Stimulated activated CD8-positive, alpha-beta memory T cell treated with anti-CD3 and anti-CD28 coated beads, Interleukin-4, amount 100 ng/mL, for 1 hour (primary cell): ENCODE results near the gene FRRS1L.

Experiments used
- DNase-seq, 2 donors: peaks; one replicate each; pipeline ENCODE4 v3.0.0-alpha.2; 2020; ENCODE audit warnings: low read depth in 2 of 2, low spot score in 1 of 2

The FRRS1L gene

DNA sequence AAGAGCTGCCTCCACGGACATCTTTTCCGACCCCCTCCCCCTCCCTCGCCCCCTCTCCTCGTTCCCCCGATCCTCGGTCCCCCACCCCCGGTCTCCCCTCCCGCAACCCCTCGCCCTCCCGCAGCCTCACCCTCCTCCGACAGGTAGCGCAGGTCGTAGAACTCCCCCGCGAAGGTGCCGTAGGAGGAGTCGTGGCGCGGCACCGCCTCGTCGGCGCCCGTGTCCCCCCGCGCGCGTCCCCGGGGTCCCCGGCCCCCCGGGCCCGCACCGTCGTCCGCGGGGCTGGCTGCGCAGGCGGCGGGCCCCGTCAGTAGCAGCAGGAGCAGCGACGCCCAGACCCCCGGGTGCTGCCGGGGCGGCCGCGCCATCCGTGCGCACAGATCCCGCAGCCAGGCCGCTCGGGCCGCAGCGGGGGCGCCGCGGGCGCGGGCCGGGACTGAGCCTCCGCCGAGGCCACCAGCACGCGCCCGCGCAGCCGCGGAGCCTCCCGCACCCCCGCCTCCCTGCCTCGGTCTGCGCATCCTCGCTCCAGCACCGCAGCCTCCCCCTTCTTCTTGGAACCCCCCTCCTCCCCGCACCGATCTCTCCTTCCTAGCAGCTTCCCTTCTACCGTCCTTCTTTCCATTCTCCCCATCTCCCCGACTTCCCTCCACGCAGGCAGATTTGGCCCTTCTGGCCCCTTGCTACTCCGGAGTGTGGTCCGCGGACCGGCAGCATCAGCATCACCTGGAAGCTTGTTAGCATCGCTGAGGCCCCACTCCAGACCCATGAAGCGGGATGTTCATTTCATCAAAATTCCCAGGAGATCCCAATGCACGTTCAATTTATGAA, at the start of gene FRRS1L:
FRRS1L (minus strand) TSS at position 479 of the 831 bp plus-strand sequence; CDS start at position 368, 111 bp downstream.
- DNase-seq: no peak

DNA sequence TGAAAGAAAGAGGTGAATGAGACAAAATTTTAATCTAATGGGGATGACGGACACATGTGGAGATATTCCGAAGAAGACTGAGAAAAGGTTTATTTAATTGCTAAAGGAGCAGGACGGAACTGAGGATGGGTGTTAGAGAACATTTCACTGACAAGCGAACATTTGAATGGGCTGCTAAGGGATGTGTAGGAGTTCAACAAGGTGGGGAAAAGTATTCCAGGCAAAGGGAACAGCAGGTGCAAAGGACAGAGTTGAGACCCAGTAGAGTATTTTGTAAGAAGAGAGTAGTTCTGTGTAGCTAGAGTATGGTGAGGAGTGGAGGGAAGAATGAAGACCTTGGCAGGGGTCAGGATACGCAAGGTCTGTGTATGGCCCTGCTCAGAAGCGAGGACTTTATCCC, 47.4 kb upstream of the FRRS1L start:
- no peak for DNase-seq

DNA sequence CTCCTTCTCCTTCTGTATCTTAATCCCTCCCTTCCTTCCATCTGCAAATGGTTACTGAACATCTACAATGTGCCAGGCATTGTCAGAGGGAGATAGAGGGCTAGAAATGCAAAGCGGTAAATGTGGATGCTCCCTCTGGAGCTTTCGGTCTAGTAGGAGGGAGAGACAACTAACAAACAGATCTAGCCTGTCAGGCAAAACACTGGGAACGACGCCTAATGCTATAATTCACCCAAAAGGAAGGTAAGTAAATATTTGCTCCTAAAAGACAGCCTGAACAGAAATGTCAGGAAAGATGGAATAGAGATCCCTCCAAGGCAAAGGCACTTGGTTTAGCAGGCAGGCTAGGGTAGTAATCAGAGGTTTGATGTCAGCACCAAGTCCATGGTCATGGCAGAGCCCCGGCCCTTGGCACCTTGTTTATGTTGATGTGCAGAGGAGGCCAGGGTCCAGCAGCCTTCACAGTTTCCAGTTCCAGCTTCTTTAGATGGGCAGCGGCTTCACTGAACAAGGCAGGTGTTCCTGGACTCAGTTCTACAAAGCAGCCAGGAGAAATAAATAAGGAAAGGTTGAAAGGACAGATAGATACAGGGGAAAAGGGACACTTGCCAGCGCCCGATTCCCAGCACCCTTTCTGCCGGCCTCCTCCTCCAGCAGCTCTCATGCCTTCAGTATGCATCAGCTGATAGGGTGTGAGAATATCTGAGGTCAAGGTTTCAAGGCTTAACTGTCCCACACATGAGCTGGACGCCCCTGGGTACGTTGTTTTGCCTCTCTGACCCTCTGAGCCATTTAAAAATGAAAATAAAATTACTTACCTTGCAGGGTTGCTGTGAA, 46.5 kb upstream of the FRRS1L start:
- no peak for DNase-seq

DNA sequence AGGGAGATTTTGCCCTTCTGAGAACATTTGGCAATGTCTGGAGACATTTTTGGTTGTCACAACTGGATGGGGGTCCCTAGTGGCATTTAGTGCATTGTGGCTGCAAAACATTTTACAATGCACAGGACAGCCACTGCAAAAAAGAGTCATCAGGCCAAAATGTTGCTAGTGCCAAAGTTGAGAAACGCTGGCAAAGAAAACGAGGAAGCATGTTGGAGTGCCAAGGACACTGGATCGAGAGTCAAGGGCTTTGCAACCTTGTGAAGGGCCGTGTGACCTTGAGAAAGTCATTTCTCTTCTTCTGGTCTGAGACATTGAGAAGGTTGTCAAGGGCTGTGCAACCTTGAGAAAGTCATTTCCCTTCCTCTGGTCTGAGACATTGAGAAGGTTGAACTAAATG, 45.7 kb upstream of the FRRS1L start:
- DNase-seq: no peak

- no peak for DNase-seq
Observed at GRCh38 chr9:109206670-109207069, 39.6 kb upstream of the FRRS1L start.

DNA sequence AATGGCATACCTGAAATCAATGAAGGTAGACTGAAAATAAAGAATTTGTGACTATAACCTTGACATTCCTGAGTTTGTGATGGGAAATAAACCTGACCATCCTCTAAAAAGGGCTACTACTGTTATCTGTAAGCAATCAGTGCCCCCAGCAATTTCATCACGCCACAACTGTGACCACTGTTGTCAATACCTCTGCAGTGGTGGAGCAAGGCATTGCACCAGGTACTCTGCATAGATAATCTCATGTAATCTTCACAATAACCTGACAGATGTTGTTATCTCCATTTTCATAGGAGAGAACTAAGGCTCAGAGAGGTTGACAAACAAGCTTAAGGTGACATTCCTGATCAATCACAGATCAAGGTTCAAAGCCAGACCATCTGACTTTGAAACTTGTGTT, 38.5 kb upstream of the FRRS1L start:
- no peak for DNase-seq

- no peak for DNase-seq
Observed at GRCh38 chr9:109203761-109204360, 36.8 kb upstream of the FRRS1L start.

DNA sequence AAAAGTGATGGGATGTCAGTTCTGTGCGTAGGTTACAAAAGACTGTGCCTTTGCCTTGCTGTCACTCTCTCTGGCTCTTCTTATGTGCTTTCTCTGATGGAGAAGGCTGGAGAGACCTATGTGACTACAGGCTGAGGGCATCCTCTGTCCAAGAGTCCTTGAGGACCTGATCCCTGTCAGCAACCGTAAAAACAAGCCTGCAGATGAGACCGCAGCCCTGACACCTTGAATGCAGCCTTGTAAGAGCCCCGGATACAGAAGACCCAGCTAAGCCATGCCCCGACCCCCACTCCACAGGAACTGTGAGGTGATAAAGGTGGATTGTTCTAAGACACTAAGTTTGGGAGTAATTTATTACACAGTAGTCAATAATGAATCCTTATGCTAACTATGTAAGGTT, 32.6 kb upstream of the FRRS1L start:
- DNase-seq: no peak

DNA sequence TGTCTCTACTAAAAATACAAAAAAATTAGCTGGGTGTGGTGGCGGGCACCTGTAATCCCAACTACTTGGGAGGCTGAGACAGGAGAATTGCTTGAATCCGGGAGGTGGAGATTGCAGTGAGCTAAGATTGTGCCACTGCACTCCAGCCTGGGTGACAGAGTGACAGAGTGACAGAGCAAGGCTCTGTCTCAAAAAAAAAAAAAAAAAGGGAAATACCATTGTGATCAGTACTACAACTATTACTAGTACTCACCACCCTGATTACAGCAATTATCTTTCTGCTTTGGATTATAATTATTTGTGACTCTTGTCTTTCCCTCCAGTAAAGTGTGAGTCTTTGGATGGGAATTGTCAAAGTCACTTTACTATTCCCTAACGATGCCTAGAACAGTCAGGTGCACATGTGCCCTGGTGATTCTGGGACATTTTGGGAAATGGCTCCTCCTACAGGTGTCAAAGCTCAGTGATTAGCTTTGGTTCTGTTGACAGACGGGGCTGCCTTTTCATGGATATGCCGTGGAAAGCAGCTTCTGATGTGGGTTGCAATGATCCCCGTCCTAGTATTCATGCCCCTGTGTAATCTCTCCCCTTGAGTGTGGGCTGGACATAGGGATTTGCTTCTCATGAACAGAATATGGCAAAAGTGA, 31.8 kb upstream of the FRRS1L start:
- no peak for DNase-seq

- no peak for DNase-seq
Observed at GRCh38 chr9:109193974-109194556, 27.0 kb upstream of the FRRS1L start.

- DNase-seq: no peak
Observed at GRCh38 chr9:109192732-109193361, 25.8 kb upstream of the FRRS1L start.

DNA sequence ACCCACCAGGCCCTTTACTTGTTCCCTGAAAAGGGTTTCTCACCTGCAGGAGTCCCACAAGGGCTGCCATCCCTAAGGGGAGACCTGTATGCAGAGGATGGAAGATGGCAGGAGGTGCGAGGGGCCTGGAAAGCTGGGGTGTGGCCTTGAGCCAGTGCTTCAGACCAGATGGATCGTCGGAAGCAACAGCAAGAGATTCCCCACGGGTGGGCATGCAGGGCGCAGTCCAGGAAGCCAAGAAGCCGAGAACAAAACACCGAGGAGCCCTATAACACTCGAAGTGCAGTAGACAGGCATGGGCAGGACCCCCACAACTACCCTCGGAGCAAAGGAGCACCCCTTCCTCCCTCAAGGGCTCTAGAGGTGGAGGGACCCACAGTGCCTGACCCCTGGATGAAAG, 24.7 kb upstream of the FRRS1L start:
- no peak for DNase-seq

DNA sequence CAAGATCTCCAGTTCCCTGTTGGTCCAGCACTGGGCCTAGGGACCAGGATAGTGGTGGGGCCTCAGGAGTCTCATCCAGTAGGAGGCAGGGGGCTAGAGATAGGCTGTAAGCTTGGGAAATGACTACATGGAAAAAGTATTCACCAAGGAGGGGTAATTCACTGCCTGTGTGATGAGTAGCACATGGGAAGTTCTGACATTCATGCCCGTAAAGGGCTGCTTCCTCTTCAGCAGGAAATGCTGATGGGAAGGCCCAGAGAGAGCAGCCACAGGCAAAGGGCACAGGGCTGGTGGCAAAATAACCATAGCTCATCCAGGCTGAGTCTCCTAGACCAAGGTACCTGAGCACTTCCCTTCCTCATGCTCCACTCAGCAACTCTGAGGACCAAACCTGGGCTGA, 23.1 kb upstream of the FRRS1L start:
- DNase-seq: no peak

DNA sequence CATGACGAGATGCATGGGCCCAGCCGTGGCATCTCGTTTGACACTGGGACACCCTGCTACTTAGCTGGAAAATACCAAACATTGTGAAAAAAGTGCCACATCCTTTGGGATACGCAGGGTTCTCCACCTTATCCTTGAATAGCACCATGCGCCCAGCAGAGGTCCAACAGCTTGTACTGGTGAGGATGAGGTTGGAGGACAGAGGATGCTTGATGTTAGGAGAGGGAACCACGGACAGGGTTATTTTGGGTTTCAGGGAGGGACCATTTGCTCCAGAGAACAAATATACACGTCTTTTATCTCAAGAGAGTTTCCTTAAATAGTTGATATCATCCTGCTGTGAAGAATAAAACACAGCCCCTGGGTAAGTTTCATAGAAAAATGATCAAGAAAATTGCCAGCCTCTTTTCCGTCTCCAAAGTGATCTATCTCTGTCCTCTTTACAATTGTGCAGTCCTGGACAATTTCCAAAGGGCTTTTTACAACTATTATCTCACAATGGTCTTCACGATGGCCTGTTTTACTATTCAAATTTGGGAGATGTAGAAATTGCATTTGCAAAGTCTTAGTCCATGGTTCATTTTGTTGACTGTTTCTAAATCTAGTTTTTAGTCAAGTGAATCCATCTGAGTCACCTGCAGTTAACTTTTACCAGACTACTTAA, 19.9 kb upstream of the FRRS1L start:
- no peak for DNase-seq

DNA sequence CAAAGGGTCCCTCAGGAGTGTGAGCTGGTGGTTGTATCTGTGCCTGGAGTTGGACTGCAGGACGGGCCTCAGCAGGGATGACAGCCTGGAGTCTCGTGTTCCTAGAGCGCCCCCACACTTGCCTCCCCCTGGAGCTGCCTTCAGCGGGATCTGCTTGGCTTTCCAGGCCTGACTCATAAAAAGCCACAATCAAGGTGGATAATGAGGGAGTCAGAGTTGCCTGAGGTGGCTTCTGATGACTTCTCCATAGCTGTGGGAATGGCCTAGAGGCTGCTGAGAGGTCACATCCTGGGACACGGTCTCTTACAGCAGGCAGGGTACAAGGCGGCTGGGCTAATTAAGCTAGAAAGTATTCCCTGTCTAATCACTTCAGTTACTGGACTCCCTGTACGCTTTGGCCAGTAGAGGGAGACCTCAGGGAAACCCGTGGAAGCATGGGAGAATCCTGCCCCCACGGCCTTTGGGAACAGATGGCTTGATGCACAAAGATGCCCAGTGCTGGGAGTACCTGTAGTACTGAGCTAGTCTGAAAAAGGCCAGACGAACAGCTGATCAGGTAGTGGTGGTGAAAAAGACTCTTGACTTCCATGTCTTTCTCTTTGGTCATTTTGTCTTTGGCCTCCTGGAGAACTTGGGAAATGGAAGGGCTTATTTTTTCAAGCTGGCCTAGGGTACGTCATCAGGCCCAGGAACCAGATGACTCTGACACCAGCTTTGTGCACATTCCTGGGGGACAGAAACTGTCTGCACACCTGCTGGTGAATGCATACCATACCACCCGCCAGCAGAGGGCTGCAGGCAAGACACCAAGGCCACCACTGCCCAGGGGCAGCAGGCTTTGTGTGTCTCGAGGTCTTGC, 16.1 kb upstream of the FRRS1L start:
- no peak for DNase-seq

GRCh38 chr9:109182550-109182939, 15.5 kb upstream of the FRRS1L start:
- no peak for DNase-seq

DNA sequence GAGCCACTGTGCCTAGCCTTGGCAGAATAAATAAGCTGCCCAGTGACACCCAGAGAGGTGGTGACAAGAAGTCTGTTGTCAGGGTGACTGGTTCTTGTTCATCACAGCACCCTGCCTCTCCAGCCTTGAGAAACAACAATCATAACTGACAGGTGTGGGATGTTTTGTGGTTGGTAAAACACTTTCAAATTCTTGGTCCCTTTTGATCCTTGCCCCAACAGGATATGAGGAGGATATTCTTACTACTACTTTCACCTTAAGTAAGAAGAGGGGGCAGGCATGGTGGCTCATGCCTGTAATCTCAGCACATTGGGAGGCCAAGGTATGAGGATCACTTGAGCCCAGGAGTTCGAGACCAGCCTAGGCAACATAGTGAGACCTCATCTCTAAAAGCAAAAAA, 14.2 kb upstream of the FRRS1L start:
- DNase-seq: no peak

DNA sequence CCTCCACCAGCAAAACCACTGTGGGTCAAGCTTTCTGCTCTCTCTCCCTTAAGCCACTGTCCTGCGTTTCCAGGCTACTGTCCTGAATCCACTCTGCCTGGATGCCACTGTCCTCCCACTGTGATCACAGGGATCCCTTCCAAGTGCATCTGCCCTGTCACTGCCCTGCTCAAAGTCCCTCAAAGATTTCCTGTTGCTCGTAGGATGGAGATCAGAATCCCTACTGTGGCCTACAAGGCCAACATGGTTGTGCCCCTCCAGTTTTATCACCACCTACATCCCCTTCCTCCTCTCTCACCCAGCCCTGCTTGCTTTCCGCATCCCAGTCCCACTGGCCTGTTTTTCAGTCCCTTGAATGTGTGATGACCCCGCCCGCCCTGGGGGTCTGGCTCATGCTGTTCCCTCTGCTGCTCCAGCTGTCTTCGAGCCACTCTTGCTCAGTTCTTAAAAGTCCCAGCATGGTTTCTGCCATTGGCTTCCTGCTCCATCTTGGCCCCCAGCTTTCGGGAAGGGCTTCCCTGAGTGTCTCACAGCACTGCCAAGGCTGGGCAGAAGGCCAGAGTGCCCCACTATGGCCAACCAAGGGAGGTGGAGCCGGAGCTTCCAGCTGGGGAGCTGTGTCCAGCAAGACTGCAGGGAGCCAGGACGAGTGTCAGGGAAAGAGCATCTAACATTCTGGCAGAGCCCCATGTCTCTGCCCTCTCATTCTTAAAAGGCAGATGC, 12.9 kb upstream of the FRRS1L start:
- no peak for DNase-seq
